K562 (cell line): ENCODE results near the gene CHMP4B. TPM values are rescaled to one million over a fixed set of nuclear protein-coding genes. Genes with fewer than 3 reads are reported as not detected.

Experiments used
- ATAC-seq: fragments of 200-7000 bp; cut with Tn5 transposase; 3 replicates; pipeline ENCODE4 v1.9.1; 2020; ENCODE audit warnings: moderate library complexity
- BruUV-seq: library from RNA; stranded (reverse); fragments of 400-500 nt; replicated peaks from 2 replicates; lab custom pipeline; 2021; lab: Mats Ljungman, UMichigan
- CTCF ChIA-PET: fragments of 300-600 bp; formaldehyde crosslinking; extraction: SDS; loops from one replicate; lab custom pipeline; 2021; ENCODE audit warnings: low intra/inter-chr PET ratio; lab: Yijun Ruan, JAX
- POLR2A ChIA-PET: fragments of 300-600, 350-650 bp; sonication (Branson Sonifier 250); formaldehyde crosslinking; extraction: SDS; loops from one replicate; lab custom pipeline; 2021; ENCODE audit warnings: antibody characterized with exemption, inconsistent platforms; lab: Yijun Ruan, JAX
- DNase-seq, 4 experiments: peaks; one replicate each; pipeline versions ENCODE4 v3.0.0 to v3.0.0-alpha.2; 2011 to 2018; ENCODE audit warnings: low spot score in 3 of 4, mixed read lengths in 3 of 4; ENCODE audit errors: extremely low read depth in 1 of 4
- FAIRE-seq: peaks from 2 replicates; lab custom pipeline; 2011; peaks lifted over from hg19 to GRCh38; lab: Jason Lieb, UNC
- H2AFZ ChIP-seq: 2 replicates; pipeline ENCODE4 v1.6.0; 2011; ENCODE audit warnings: low read depth, low read length, control low read depth, inconsistent platforms
- H3K27ac ChIP-seq: fragments of 200-600 bp; 3 replicates; pipeline ENCODE4 v1.8.0; 2011; ENCODE audit warnings: low read depth, mild to moderate bottlenecking, control low read depth, inconsistent platforms, low read length, moderate library complexity, mixed read lengths; ENCODE audit errors: extremely low read depth
- H3K27me3 ChIP-seq, 2 experiments: fragments of 300-600 bp in 1 of 2; 2 replicates in 1 of 2; 3 replicates in 1 of 2; pipeline versions ENCODE4 v1.6.0 to v1.8.0; 2011; ENCODE audit warnings: inconsistent platforms in 2 of 2, low read length in 2 of 2, mild to moderate bottlenecking in 1 of 2, mixed read lengths in 1 of 2, moderate library complexity in 1 of 2; ENCODE audit not compliant: control insufficient read depth in 2 of 2, insufficient read depth in 2 of 2
- H3K36me3 ChIP-seq: fragments of 300-600 bp; 3 replicates; pipeline ENCODE4 v1.8.0; 2011; ENCODE audit warnings: mild to moderate bottlenecking, low read length, inconsistent platforms; ENCODE audit not compliant: control insufficient read depth, insufficient read depth
- H3K4me1 ChIP-seq, 2 experiments: fragments of 200-600 bp in 1 of 2; replicated peaks in 1 of 2; 2 replicates in 1 of 2; 3 replicates in 1 of 2; pipeline versions ENCODE4 v1.5.1 to v1.8.0; 2011; ENCODE audit warnings: inconsistent platforms in 2 of 2, low read length in 2 of 2, mild to moderate bottlenecking in 1 of 2, mixed read lengths in 1 of 2, moderate library complexity in 1 of 2; ENCODE audit not compliant: control insufficient read depth in 2 of 2, insufficient read depth in 2 of 2
- H3K4me2 ChIP-seq: 2 replicates; pipeline ENCODE4 v1.6.1; 2011; ENCODE audit warnings: low read length, control low read depth, inconsistent platforms, mixed read lengths; ENCODE audit not compliant: insufficient read depth
- H3K4me3 ChIP-seq: fragments of 200-600 bp; sonication (generic), shearing (Covaris generic); 2 replicates; pipeline ENCODE4 v1.5.1; 2016; ENCODE audit warnings: control low read depth, inconsistent platforms
- H3K79me2 ChIP-seq: fragments of 200-600 bp; 3 replicates; pipeline ENCODE4 v1.8.0; 2011; ENCODE audit warnings: low read length, inconsistent platforms; ENCODE audit not compliant: control insufficient read depth, insufficient read depth
- H3K9ac ChIP-seq, 2 experiments: 2 replicates each; pipeline versions ENCODE4 v1.6.0 to v1.6.1; 2011; ENCODE audit warnings: low read depth in 2 of 2, low read length in 2 of 2, control low read depth in 1 of 2, inconsistent platforms in 1 of 2, mild to moderate bottlenecking in 1 of 2, mixed read lengths in 1 of 2; ENCODE audit not compliant: insufficient read depth in 1 of 2
- H3K9me1 ChIP-seq: one replicate; pipeline ENCODE4 v1.6.0; 2011; ENCODE audit warnings: inconsistent platforms, mild to moderate bottlenecking, low read length, moderate library complexity; ENCODE audit not compliant: control insufficient read depth, insufficient read depth
- H3K9me3 ChIP-seq: replicated peaks from 2 replicates; pipeline ENCODE4 v1.5.1; 2011; ENCODE audit warnings: low read depth, low read length, inconsistent platforms; ENCODE audit not compliant: control insufficient read depth, insufficient read depth
- H4K20me1 ChIP-seq: replicated peaks from 2 replicates; pipeline ENCODE4 v1.6.1; 2011; ENCODE audit warnings: low read length, inconsistent platforms, mixed read lengths; ENCODE audit not compliant: control insufficient read depth, insufficient read depth
- ETV5 ChIP-seq: sonication (generic); formaldehyde crosslinking; IDR thresholded peaks from 2 replicates; pipeline ENCODE4 v1.4.0; 2020; ENCODE audit warnings: low read depth, mild to moderate bottlenecking, missing genetic modification reagents
- GTF2A2 ChIP-seq: IDR thresholded peaks from 2 replicates; pipeline ENCODE4 v1.6.1; 2016; ENCODE audit warnings: mild to moderate bottlenecking, missing genetic modification characterization, missing compliant biosample characterization
- ILF3 ChIP-seq: fragments of 450-650 bp; IDR thresholded peaks from 2 replicates; pipeline ENCODE4 v1.6.1; 2018; ENCODE audit warnings: antibody characterized with exemption, mild to moderate bottlenecking, moderate library complexity, borderline replicate concordance
- PHF20 ChIP-seq: fragments of 450-650 bp; IDR thresholded peaks from 2 replicates; pipeline ENCODE4 v1.6.1; 2018; ENCODE audit not compliant: partially characterized antibody
- POLR2A ChIP-seq: fragments of 450-650 bp; conservative IDR thresholded peaks from 2 replicates; pipeline ENCODE4 v1.6.1; 2016
- SMAD4 ChIP-seq: fragments of 250-450 bp; sonication (Bioruptor Pico); conservative IDR thresholded peaks from 2 replicates; pipeline ENCODE4 v1.8.0; 2021; ENCODE audit warnings: inconsistent platforms, mild to moderate bottlenecking, moderate library complexity
- TCF7L2 ChIP-seq: fragments of 150-350 bp; IDR thresholded peaks from 2 replicates; pipeline ENCODE4 v1.6.1; 2016; ENCODE audit warnings: low read depth, mild to moderate bottlenecking, low read length, moderate library complexity
- TEAD4 ChIP-seq, 2 experiments: sonication (generic) in 1 of 2; formaldehyde crosslinking in 1 of 2; IDR thresholded peaks; 2 replicates each; pipeline versions ENCODE4 v1.6.1 to v1.8.0; 2012 to 2022; ENCODE audit warnings: borderline replicate concordance in 1 of 2, inconsistent platforms in 1 of 2, low read length in 1 of 2, mild to moderate bottlenecking in 1 of 2, missing genetic modification reagents in 1 of 2
- ZBTB17 ChIP-seq: fragments of 450-650 bp; formaldehyde crosslinking; IDR thresholded peaks from 2 replicates; pipeline ENCODE4 v1.4.0; 2020; ENCODE audit warnings: mild to moderate bottlenecking
- ZNF551 ChIP-seq: fragments of 250-450 bp; sonication (Bioruptor Pico); IDR thresholded peaks from 2 replicates; pipeline ENCODE4 v1.5.0; 2021; ENCODE audit warnings: mild to moderate bottlenecking, moderate library complexity
- WGBS: fragments of 100-300 bp; shearing (Covaris generic); methylation state at CpG from one replicate; pipeline ENCODE4 v1.1.6; 2016; ENCODE audit warnings: low coverage, mixed read lengths; ENCODE audit not compliant: insufficient coverage; ENCODE audit errors: missing lambda C conversion rate; 5-methylcytosine and 5-hydroxymethylcytosine counted together
- in situ Hi-C: fragments of 300-500 bp; cut with MboI; formaldehyde crosslinking; loops from 4 replicates; pipeline ENCODE4 v1.15.0; 2018; ENCODE audit warnings: inconsistent platforms, mixed read lengths
- intact Hi-C: fragments of 100-400 bp; cut with micrococcal nuclease; formaldehyde crosslinking; loops from 2 replicates; pipeline ENCODE4 v1.14.2; 2022
- polyA plus RNA-seq, 8 experiments: library from polyadenylated mRNA; depleted of rRNA in 4 of 8; stranded (reverse) in 5 of 8; unstranded in 3 of 8; fragments of >200 nt; fragmentation: Nextera tagmentation in 2 of 8; fragmentation: Illumina TruSeq in 1 of 8; extraction: Ambion mirVana in 2 of 8; extraction: Trizol in 1 of 8; gene quantifications; 2 replicates each; pipeline versions ENCODE4 v1.2.1 to v1.2.3, GENCODE V29; 2011 to 2014; ENCODE audit warnings: inconsistent platforms in 1 of 8, missing spikeins in 1 of 8
- total RNA-seq, 7 experiments: library from RNA; depleted of rRNA in 6 of 7; stranded (reverse); fragments of >200 nt in 6 of 7; fragmentation: Illumina TruSeq in 2 of 7; extraction: Trizol in 2 of 7; gene quantifications; 2 replicates each; pipeline versions ENCODE4 v1.2.1 to v1.2.3, GENCODE V29; 2011 to 2021; ENCODE audit warnings: low replicate concordance in 1 of 7
- TF ChIP-seq, protein P1 (sequence below): fragments of 200-800 bp; sonication (Bioruptor generic); IDR thresholded peaks from 2 replicates; pipeline ENCODE4 v1.6.1; 2016; ENCODE audit warnings: missing genetic modification characterization, missing compliant biosample characterization
- TF ChIP-seq, protein P2 (sequence below), 2 experiments: fragments of 450-650 bp; IDR thresholded peaks; 2 replicates each; pipeline ENCODE4 v1.6.1; 2016
- TF ChIP-seq, protein P3 (sequence below): sonication (generic); formaldehyde crosslinking; IDR thresholded peaks from 2 replicates; pipeline ENCODE4 v1.8.0; 2023; ENCODE audit warnings: mild to moderate bottlenecking, missing genetic modification reagents

The CHMP4B gene
- total and polyA plus RNA-seq, 9 of the 15 experiments (the other 6 are each of a cell fraction or from before 2014, with no cell fraction given), result 1.8 to 64.7 (median 31.8) TPM

DNA sequence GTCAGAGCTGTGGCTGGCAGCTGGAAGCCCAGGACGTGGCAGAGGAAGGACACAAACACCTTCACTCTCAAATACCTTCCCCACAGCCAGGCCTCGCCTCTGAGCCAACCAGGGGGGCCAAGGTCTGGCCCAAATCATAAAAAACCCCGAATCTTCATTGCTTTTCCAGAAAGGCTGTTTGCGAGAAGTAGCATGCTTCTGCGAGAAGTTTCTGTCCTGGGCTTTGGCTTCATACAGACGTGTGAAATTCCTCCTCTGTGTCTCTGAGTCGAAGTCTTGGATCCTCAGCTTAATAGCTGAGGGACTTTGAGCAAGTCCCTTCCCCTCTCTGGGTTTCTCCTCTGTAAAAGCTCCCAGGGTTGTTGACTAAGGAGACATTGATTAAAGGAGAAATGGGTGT is 63.0 kb downstream of the CHMP4B start:
- Histone ChIP-seq H3K4me3 (no peak overlapping the region), H2AFZ (no peak overlapping the region), H3K9ac (no peak overlapping the region), H3K4me1 (peaks cover 0 to 10% of the 10 kb centered on the region in 2 experiments; a peak in 1 of 5 replicates), H3K27me3 (peaks cover 28 to 52% of the 10 kb centered on the region in 2 experiments), H3K36me3 (no peaks in the 10 kb centered on the region), H3K79me2 (no peaks in the 10 kb centered on the region), H3K9me3 (0 out of 2 replicates have a peak, but pooled peaks cover 3% of the 10 kb centered on the region), H3K4me2 (no peak overlapping the region), H3K27ac (no peak overlapping the region), H3K9me1 (no peaks in the 10 kb centered on the region), H4K20me1 (no peaks in the 10 kb centered on the region)
- DNase-seq (no peak), FAIRE-seq (no peak), ATAC-seq (no peak)
- CTCF ChIA-PET, result no interaction called here
- no TSS peak for BruUV-seq
- in situ Hi-C loops, result no loop called here
- POLR2A ChIA-PET, result interaction anchor here (0.6 kb wide), 1 partner anchor 23 kb away, joined by 4 read pairs; no protein-coding TSS in a partner anchor
- intact Hi-C loops, result no loop called here
- 17% methylated on average over 7 of the region's 7 CpGs for WGBS
- TF ChIP-seq, protein P1, sequence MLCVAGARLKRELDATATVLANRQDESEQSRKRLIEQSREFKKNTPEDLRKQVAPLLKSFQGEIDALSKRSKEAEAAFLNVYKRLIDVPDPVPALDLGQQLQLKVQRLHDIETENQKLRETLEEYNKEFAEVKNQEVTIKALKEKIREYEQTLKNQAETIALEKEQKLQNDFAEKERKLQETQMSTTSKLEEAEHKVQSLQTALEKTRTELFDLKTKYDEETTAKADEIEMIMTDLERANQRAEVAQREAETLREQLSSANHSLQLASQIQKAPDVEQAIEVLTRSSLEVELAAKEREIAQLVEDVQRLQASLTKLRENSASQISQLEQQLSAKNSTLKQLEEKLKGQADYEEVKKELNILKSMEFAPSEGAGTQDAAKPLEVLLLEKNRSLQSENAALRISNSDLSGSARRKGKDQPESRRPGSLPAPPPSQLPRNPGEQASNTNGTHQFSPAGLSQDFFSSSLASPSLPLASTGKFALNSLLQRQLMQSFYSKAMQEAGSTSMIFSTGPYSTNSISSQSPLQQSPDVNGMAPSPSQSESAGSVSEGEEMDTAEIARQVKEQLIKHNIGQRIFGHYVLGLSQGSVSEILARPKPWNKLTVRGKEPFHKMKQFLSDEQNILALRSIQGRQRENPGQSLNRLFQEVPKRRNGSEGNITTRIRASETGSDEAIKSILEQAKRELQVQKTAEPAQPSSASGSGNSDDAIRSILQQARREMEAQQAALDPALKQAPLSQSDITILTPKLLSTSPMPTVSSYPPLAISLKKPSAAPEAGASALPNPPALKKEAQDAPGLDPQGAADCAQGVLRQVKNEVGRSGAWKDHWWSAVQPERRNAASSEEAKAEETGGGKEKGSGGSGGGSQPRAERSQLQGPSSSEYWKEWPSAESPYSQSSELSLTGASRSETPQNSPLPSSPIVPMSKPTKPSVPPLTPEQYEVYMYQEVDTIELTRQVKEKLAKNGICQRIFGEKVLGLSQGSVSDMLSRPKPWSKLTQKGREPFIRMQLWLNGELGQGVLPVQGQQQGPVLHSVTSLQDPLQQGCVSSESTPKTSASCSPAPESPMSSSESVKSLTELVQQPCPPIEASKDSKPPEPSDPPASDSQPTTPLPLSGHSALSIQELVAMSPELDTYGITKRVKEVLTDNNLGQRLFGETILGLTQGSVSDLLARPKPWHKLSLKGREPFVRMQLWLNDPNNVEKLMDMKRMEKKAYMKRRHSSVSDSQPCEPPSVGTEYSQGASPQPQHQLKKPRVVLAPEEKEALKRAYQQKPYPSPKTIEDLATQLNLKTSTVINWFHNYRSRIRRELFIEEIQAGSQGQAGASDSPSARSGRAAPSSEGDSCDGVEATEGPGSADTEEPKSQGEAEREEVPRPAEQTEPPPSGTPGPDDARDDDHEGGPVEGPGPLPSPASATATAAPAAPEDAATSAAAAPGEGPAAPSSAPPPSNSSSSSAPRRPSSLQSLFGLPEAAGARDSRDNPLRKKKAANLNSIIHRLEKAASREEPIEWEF (CRISPR knock-in tag), result no peak
- TF ChIP-seq TEAD4 (IDR thresholded peaks at IDR 0.05; ENCODE audit: low read length) (no peak), TEAD4 (CRISPR knock-in tag; IDR thresholded peaks at IDR 0.05; ENCODE audit: borderline replicate concordance) (no peak), ETV5 (CRISPR knock-in tag) (no peak), PHF20 (no peak), ZNF551 (CRISPR knock-in tag) (no peak), TCF7L2 (no peak), GTF2A2 (tag) (no peak), SMAD4 (CRISPR knock-in tag) (no peak), ILF3 (no peak), ZBTB17 (CRISPR knock-in tag) (no peak), POLR2A (no peak)
- TF ChIP-seq, protein P2, sequence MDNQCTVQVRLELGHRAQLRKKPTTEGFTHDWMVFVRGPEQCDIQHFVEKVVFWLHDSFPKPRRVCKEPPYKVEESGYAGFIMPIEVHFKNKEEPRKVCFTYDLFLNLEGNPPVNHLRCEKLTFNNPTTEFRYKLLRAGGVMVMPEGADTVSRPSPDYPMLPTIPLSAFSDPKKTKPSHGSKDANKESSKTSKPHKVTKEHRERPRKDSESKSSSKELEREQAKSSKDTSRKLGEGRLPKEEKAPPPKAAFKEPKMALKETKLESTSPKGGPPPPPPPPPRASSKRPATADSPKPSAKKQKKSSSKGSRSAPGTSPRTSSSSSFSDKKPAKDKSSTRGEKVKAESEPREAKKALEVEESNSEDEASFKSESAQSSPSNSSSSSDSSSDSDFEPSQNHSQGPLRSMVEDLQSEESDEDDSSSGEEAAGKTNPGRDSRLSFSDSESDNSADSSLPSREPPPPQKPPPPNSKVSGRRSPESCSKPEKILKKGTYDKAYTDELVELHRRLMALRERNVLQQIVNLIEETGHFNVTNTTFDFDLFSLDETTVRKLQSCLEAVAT (IDR thresholded peaks at IDR 0.05), result no peak
- TF ChIP-seq, protein P3, sequence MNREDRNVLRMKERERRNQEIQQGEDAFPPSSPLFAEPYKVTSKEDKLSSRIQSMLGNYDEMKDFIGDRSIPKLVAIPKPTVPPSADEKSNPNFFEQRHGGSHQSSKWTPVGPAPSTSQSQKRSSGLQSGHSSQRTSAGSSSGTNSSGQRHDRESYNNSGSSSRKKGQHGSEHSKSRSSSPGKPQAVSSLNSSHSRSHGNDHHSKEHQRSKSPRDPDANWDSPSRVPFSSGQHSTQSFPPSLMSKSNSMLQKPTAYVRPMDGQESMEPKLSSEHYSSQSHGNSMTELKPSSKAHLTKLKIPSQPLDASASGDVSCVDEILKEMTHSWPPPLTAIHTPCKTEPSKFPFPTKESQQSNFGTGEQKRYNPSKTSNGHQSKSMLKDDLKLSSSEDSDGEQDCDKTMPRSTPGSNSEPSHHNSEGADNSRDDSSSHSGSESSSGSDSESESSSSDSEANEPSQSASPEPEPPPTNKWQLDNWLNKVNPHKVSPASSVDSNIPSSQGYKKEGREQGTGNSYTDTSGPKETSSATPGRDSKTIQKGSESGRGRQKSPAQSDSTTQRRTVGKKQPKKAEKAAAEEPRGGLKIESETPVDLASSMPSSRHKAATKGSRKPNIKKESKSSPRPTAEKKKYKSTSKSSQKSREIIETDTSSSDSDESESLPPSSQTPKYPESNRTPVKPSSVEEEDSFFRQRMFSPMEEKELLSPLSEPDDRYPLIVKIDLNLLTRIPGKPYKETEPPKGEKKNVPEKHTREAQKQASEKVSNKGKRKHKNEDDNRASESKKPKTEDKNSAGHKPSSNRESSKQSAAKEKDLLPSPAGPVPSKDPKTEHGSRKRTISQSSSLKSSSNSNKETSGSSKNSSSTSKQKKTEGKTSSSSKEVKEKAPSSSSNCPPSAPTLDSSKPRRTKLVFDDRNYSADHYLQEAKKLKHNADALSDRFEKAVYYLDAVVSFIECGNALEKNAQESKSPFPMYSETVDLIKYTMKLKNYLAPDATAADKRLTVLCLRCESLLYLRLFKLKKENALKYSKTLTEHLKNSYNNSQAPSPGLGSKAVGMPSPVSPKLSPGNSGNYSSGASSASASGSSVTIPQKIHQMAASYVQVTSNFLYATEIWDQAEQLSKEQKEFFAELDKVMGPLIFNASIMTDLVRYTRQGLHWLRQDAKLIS (CRISPR knock-in tag), result no peak
